Thoracic aorta (tissue), 2 donors: ENCODE data around the gene NAV2. TPM values are rescaled to one million over a fixed set of nuclear protein-coding genes. Genes with fewer than 3 reads are reported as not detected.

ENCODE experiments used
- ATAC-seq: fragments of 150-250 bp; one replicate; pipeline ENCODE4 v1.8.0; 2017; ENCODE audit warnings: low read depth; ENCODE audit not compliant: insufficient number of reproducible peaks, low FRiP score
- DNase-seq: peaks from one replicate; pipeline ENCODE4 v3.0.0-alpha.2; 2020; ENCODE audit warnings: low spot score
- H3K27ac ChIP-seq, 2 donors: fragments of 200-600 bp; sonication (generic); 1 replicate in 1 of 2; 2 replicates in 1 of 2; pipeline ENCODE4 v1.5.1; 2016; ENCODE audit warnings: mild to moderate bottlenecking in 2 of 2, moderate library complexity in 2 of 2
- H3K27me3 ChIP-seq: fragments of 200-600 bp; sonication (generic); replicated peaks from 2 replicates; pipeline ENCODE4 v1.6.0; 2016; ENCODE audit warnings: mild to moderate bottlenecking; ENCODE audit not compliant: insufficient read depth
- H3K36me3 ChIP-seq: fragments of 200-600 bp; sonication (generic); one replicate; pipeline ENCODE4 v1.5.1; 2016
- H3K4me1 ChIP-seq, 2 donors: fragments of 200-600 bp; sonication (generic); 1 replicate in 1 of 2; 2 replicates in 1 of 2; pipeline versions ENCODE4 v1.5.1 to v1.6.0; 2016; ENCODE audit warnings: low read depth in 2 of 2, mild to moderate bottlenecking in 1 of 2; ENCODE audit not compliant: control insufficient read depth in 1 of 2
- H3K4me3 ChIP-seq: fragments of 200-600 bp; sonication (generic); 2 replicates; pipeline ENCODE4 v1.5.1; 2016; ENCODE audit warnings: mild to moderate bottlenecking
- H3K9me3 ChIP-seq: fragments of 200-600 bp; sonication (generic); 2 replicates; pipeline ENCODE4 v1.5.1; 2016
- CTCF ChIP-seq: fragments of 200-600 bp; sonication (generic); IDR thresholded peaks from one replicate; pipeline ENCODE4 v1.5.1; 2019; ENCODE audit warnings: antibody characterized with exemption
- total RNA-seq, 2 donors: library from RNA; depleted of rRNA; stranded (reverse); fragments of >200 nt; gene quantifications; one replicate each; pipeline versions ENCODE4 v1.1.0 to v1.2.3, GENCODE V29; 2016

Gene NAV2
- total RNA-seq, 2 donors from 2014 or later: 125 to 230 TPM

- no peaks in the 10 kb centered on the region for H3K27me3 ChIP-seq
- peak overlapping the region; percentile 74 for H3K4me3 ChIP-seq
- peaks cover 0 to 9% of the 10 kb centered on the region in 2 donors for H3K4me1 ChIP-seq
- H3K9me3 ChIP-seq: no peaks in the 10 kb centered on the region
- H3K27ac ChIP-seq: no peak overlapping the region
- no peak for DNase-seq
- no peak for ATAC-seq
- no peaks in the 10 kb centered on the region for H3K36me3 ChIP-seq
- peak; percentile 79 for TF ChIP-seq CTCF
Observed at GRCh38 chr11:20131788-20132666, 419.4 kb downstream of the NAV2 start.

- peaks cover 0 to 9% of the 10 kb centered on the region in 2 donors for H3K4me1 ChIP-seq
- no peak overlapping the region for H3K27ac ChIP-seq
- H3K4me3 ChIP-seq: peak overlapping the region; percentile 74
- H3K9me3 ChIP-seq: no peaks in the 10 kb centered on the region
- ATAC-seq: no peak
- TF ChIP-seq CTCF: no peak
- DNase-seq: no peak
- no peaks in the 10 kb centered on the region for H3K36me3 ChIP-seq
- no peaks in the 10 kb centered on the region for H3K27me3 ChIP-seq
Observed at GRCh38 chr11:20132667-20133039, 420.0 kb downstream of the NAV2 start.

- ATAC-seq: no peak
- no peaks in the 10 kb centered on the region for H3K9me3 ChIP-seq
- H3K27ac ChIP-seq: no peak overlapping the region
- H3K27me3 ChIP-seq: no peaks in the 10 kb centered on the region
- TF ChIP-seq CTCF: no peak
- DNase-seq: no peak
- peaks cover 0 to 7% of the 10 kb centered on the region in 2 donors for H3K4me1 ChIP-seq
- H3K4me3 ChIP-seq: no peak overlapping the region
- no peaks in the 10 kb centered on the region for H3K36me3 ChIP-seq
Observed at GRCh38 chr11:20134991-20135736, 422.5 kb downstream of the NAV2 start.

GRCh38 chr11:20137637-20138036 lies 425.0 kb downstream of the NAV2 start:
- no peaks in the 10 kb centered on the region for H3K9me3 ChIP-seq
- DNase-seq (no peak), ATAC-seq (no peak)
- H3K27ac ChIP-seq: no peak overlapping the region
- H3K36me3 ChIP-seq: no peaks in the 10 kb centered on the region
- TF ChIP-seq CTCF: no peak
- no peaks in the 10 kb centered on the region for H3K4me1 ChIP-seq
- no peaks in the 10 kb centered on the region for H3K27me3 ChIP-seq
- no peak overlapping the region for H3K4me3 ChIP-seq

- no peak for TF ChIP-seq CTCF
- Histone ChIP-seq H3K4me3 (no peak overlapping the region), H3K4me1 (no peaks in the 10 kb centered on the region), H3K27me3 (no peaks in the 10 kb centered on the region), H3K27ac (no peak overlapping the region), H3K9me3 (no peaks in the 10 kb centered on the region), H3K36me3 (no peaks in the 10 kb centered on the region)
- DNase-seq (no peak), ATAC-seq (no peak)
Observed at GRCh38 chr11:20138707-20139106, 426.1 kb downstream of the NAV2 start.
